ENCODE data around the gene MAP2. TPM values are rescaled to one million over a fixed set of nuclear protein-coding genes. Genes with fewer than 3 reads are reported as not detected.
A peak's percentile ranks its signal among the peaks of the same experiment; 100 is the strongest.
"Not testable (repeated sequence)": the region's sequence is repeated elsewhere in the genome, so short reads cannot be mapped to it uniquely, and the experiment has no call there.

Gene MAP2
- total and polyA plus RNA-seq, 9 donors: 5.4 to 10.0 (median 7.5) TPM

- no CpG with 5 or more reads among the region's 2 CpGs for WGBS (ENCODE audit: insufficient coverage)
- Histone ChIP-seq H3K36me3 (ENCODE audit: control insufficient read depth, insufficient read depth, low read length) (no peaks in the 10 kb centered on the region), H3K27ac (ENCODE audit: low read length) (no peak overlapping the region), H3K4me3 (ENCODE audit: low read length) (no peak overlapping the region), H3K9me3 (replicated peaks; ENCODE audit: control insufficient read depth, low read depth, low read length) (no peaks in the 10 kb centered on the region), H3K27me3 (ENCODE audit: control insufficient read depth, insufficient read depth, low read length) (no peaks in the 10 kb centered on the region), H3K4me1 (ENCODE audit: control insufficient read depth, insufficient read depth, low read length) (peaks cover 2% of the 10 kb centered on the region)
- no peak for DNase-seq
Measured at GRCh38 chr2:209472871-209473270, 49.0 kb downstream of the MAP2 start.

GRCh38 chr2:209473930-209474419 is 50.1 kb downstream of the MAP2 start:
- H3K36me3 ChIP-seq (ENCODE audit: control insufficient read depth, insufficient read depth, low read length): no peaks in the 10 kb centered on the region
- no peaks in the 10 kb centered on the region for H3K27me3 ChIP-seq (ENCODE audit: control insufficient read depth, insufficient read depth, low read length)
- peak; percentile 12 for DNase-seq
- H3K9me3 ChIP-seq (replicated peaks; ENCODE audit: control insufficient read depth, low read depth, low read length): no peaks in the 10 kb centered on the region
- no peak overlapping the region for H3K27ac ChIP-seq (ENCODE audit: low read length)
- no CpG with 5 or more reads among the region's 3 CpGs for WGBS (ENCODE audit: insufficient coverage)
- H3K4me1 ChIP-seq (ENCODE audit: control insufficient read depth, insufficient read depth, low read length): peaks cover 2% of the 10 kb centered on the region
- H3K4me3 ChIP-seq (ENCODE audit: low read length): no peak overlapping the region

DNA sequence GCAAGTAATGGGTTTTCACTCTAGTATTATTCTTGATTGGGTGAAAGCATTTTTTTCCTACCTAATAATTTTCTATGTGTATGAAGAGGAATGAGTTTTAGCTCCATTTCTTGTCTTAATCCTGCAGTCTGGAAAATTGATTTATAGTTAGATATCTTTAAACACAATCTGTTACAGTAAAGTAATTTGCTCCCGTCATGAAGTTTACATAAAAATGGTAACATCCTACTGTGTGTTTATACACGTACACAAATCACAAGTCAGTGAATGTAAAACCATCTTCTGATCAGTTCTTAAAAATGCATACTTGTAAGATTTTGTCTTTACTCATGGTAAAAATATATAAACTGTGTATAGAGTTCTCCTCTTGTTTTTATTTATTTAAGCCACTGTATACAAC is 51.1 kb downstream of the MAP2 start:
- no peak overlapping the region for H3K27ac ChIP-seq (ENCODE audit: low read length)
- no CpG with 5 or more reads among the region's 2 CpGs for WGBS (ENCODE audit: insufficient coverage)
- DNase-seq: no peak

GRCh38 chr2:209476367-209477208 is 52.7 kb downstream of the MAP2 start:
- DNase-seq: peak; percentile 63
- no CpG with 5 or more reads among the region's 8 CpGs for WGBS (ENCODE audit: insufficient coverage)
- no peak overlapping the region for H3K4me3 ChIP-seq (ENCODE audit: low read length)

More for the DNA sequence above, 51.1 kb downstream of the MAP2 start:
- no peaks in the 10 kb centered on the region for H3K27me3 ChIP-seq (ENCODE audit: control insufficient read depth, insufficient read depth, low read length)
- H3K36me3 ChIP-seq (ENCODE audit: control insufficient read depth, insufficient read depth, low read length): no peaks in the 10 kb centered on the region
- no peak overlapping the region for H3K4me3 ChIP-seq (ENCODE audit: low read length)
- H3K4me1 ChIP-seq (ENCODE audit: control insufficient read depth, insufficient read depth, low read length): peaks cover 2% of the 10 kb centered on the region
- no peaks in the 10 kb centered on the region for H3K9me3 ChIP-seq (replicated peaks; ENCODE audit: control insufficient read depth, low read depth, low read length)

DNA sequence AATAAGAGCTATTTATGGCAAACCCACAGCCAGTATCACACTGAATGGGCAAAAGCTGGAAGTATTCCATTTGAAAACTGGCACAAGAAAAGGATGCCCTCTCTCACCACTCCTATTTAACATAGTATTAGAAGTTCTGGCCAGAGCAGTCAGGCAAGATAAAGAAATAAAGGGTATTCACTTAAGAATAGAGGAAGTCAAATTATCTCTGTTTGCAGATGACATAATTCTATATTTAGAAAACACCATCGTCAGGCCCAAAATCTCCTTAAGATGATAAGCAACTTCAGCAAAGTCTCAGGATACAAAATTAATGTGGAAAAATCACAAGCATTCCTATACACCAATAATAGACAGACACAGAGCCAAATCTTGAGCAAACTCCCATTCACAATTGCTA is 68.4 kb downstream of the MAP2 start:
- not testable (repeated sequence) for DNase-seq; H3K4me3 ChIP-seq (ENCODE audit: low read length); H3K9me3 ChIP-seq (replicated peaks; ENCODE audit: control insufficient read depth, low read depth, low read length); H3K27me3 ChIP-seq (ENCODE audit: control insufficient read depth, insufficient read depth, low read length); H3K4me1 ChIP-seq (ENCODE audit: control insufficient read depth, insufficient read depth, low read length); H3K36me3 ChIP-seq (ENCODE audit: control insufficient read depth, insufficient read depth, low read length); H3K27ac ChIP-seq (ENCODE audit: low read length)
- WGBS (ENCODE audit: insufficient coverage): no CpG with 5 or more reads among the region's 1 CpG

More at GRCh38 chr2:209476367-209477208, 52.7 kb downstream of the MAP2 start:
- no peaks in the 10 kb centered on the region for H3K36me3 ChIP-seq (ENCODE audit: control insufficient read depth, insufficient read depth, low read length)
- H3K27ac ChIP-seq (ENCODE audit: low read length): no peak overlapping the region
- H3K4me1 ChIP-seq (ENCODE audit: control insufficient read depth, insufficient read depth, low read length): peaks cover 2% of the 10 kb centered on the region
- H3K9me3 ChIP-seq (replicated peaks; ENCODE audit: control insufficient read depth, low read depth, low read length): no peaks in the 10 kb centered on the region
- no peaks in the 10 kb centered on the region for H3K27me3 ChIP-seq (ENCODE audit: control insufficient read depth, insufficient read depth, low read length)

GRCh38 chr2:209495068-209495620 is 71.3 kb downstream of the MAP2 start:
- H3K9me3 ChIP-seq (replicated peaks; ENCODE audit: control insufficient read depth, low read depth, low read length); H3K27me3 ChIP-seq (ENCODE audit: control insufficient read depth, insufficient read depth, low read length); H3K4me3 ChIP-seq (ENCODE audit: low read length); DNase-seq; H3K4me1 ChIP-seq (ENCODE audit: control insufficient read depth, insufficient read depth, low read length); H3K36me3 ChIP-seq (ENCODE audit: control insufficient read depth, insufficient read depth, low read length): not testable (repeated sequence)
- H3K27ac ChIP-seq (ENCODE audit: low read length): peak overlapping the region; percentile 47
- WGBS (ENCODE audit: insufficient coverage): 83% methylated on average over 11 of the region's 13 CpGs

DNA sequence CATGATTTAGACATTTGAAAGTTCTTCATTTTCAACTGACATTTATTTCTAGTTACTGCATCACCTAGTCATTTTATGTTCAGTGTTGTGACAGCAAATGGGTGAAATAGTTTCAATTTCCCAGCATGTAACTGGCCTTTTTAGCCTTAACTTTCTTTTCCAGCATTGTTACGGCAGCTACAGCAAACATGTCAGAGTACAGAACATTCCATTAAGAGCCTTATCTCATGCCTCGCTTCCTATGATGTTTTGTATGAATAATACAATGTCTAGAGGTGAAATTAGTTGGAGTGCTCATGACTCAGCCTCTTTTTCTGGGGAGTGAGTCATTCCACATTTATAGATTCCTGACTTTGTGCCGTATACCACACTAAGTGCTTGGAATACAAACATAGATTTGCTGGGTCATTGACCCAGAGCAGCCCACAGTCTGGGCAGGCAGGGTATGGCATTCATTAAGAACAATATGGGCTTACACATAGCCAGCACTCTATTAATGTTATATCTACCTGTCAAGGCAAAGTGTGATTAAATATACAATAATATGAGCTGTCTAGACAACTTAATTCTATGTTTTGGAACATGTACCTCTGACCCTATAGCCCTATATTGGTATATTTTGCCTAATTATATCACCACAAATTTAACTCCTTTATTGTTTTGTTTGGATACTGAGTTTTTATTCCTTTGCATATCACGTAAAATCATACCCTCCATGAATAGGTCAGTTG is 72.2 kb downstream of the MAP2 start:
- DNase-seq: peak; percentile 51
- Histone ChIP-seq H3K36me3 (ENCODE audit: control insufficient read depth, insufficient read depth, low read length) (no peaks in the 10 kb centered on the region), H3K27me3 (ENCODE audit: control insufficient read depth, insufficient read depth, low read length) (no peaks in the 10 kb centered on the region), H3K4me1 (ENCODE audit: control insufficient read depth, insufficient read depth, low read length) (no peaks in the 10 kb centered on the region), H3K4me3 (ENCODE audit: low read length) (no peak overlapping the region), H3K27ac (ENCODE audit: low read length) (peak overlapping the region; percentile 47), H3K9me3 (replicated peaks; ENCODE audit: control insufficient read depth, low read depth, low read length) (peaks cover 3% of the 10 kb centered on the region)
- no CpG with 5 or more reads among the region's 4 CpGs for WGBS (ENCODE audit: insufficient coverage)

DNA sequence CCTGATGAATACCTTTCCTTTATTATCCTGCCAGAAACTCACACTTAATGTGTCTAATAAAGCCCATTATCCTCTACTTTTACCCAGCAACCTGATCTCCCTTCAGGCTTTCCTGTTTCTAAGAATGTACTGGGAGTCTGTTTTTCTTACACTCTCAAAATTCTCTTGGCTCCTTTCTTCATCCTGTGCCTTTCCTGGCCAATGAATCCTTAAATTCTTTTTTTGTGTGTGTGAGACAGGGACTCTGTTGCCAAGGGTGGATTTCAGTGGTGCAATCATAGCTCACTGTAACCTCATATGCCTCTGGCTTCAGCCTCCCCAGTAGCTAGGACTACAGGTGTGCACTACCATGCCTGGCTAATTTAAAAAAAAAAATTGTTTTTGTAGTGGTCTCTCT is 72.7 kb downstream of the MAP2 start:
- Histone ChIP-seq H3K36me3 (ENCODE audit: control insufficient read depth, insufficient read depth, low read length) (no peaks in the 10 kb centered on the region), H3K27me3 (ENCODE audit: control insufficient read depth, insufficient read depth, low read length) (no peaks in the 10 kb centered on the region), H3K27ac (ENCODE audit: low read length) (no peak overlapping the region), H3K4me3 (ENCODE audit: low read length) (no peak overlapping the region), H3K9me3 (replicated peaks; ENCODE audit: control insufficient read depth, low read depth, low read length) (peaks cover 2% of the 10 kb centered on the region), H3K4me1 (ENCODE audit: control insufficient read depth, insufficient read depth, low read length) (no peaks in the 10 kb centered on the region)
- DNase-seq: peak; percentile 8

GRCh38 chr2:209498614-209499013 is 74.8 kb downstream of the MAP2 start:
- no peak for DNase-seq
- Histone ChIP-seq H3K36me3 (ENCODE audit: control insufficient read depth, insufficient read depth, low read length) (no peaks in the 10 kb centered on the region), H3K9me3 (replicated peaks; ENCODE audit: control insufficient read depth, low read depth, low read length) (peaks cover 2% of the 10 kb centered on the region), H3K4me3 (ENCODE audit: low read length) (no peak overlapping the region), H3K27ac (ENCODE audit: low read length) (no peak overlapping the region), H3K27me3 (ENCODE audit: control insufficient read depth, insufficient read depth, low read length) (no peaks in the 10 kb centered on the region), H3K4me1 (ENCODE audit: control insufficient read depth, insufficient read depth, low read length) (no peaks in the 10 kb centered on the region)
- WGBS (ENCODE audit: insufficient coverage): 100% methylated on average over 1 of the region's 1 CpG

DNA sequence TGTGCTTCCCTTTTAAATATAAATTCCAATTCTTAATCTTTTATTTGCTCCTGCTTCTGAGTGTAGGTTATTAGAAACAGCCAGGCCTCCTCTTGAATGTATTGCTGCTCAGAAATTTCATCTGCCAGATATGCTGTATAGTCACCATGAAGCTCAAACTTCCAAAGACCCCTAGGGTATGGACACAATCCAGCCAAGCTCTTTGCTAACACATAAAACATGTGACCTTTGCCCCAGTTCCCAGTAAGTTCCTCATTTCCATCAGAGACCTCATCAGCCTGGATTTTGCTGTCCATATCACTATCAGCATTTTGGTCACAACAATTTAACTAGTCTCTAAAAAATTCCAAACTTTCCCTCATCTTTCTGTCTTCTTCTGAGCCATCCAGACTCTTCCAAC is 75.2 kb downstream of the MAP2 start:
- Histone ChIP-seq H3K4me3 (ENCODE audit: low read length) (no peak overlapping the region), H3K36me3 (ENCODE audit: control insufficient read depth, insufficient read depth, low read length) (no peaks in the 10 kb centered on the region), H3K27me3 (ENCODE audit: control insufficient read depth, insufficient read depth, low read length) (no peaks in the 10 kb centered on the region), H3K27ac (ENCODE audit: low read length) (no peak overlapping the region), H3K4me1 (ENCODE audit: control insufficient read depth, insufficient read depth, low read length) (no peaks in the 10 kb centered on the region), H3K9me3 (replicated peaks; ENCODE audit: control insufficient read depth, low read depth, low read length) (peaks cover 2% of the 10 kb centered on the region)
- peak; percentile 7 for DNase-seq

Data from muscle of leg (tissue), 11 donors.